Measurements from ENCODE around the gene KCNK5. TPM values are rescaled to one million over a fixed set of nuclear protein-coding genes. Genes with fewer than 3 reads are reported as not detected.

The KCNK5 gene
- total RNA-seq, 6 donors from 2014 or later: 8.9 to 34.6 (median 17.3) TPM

GRCh38 chr6:39193201-39193791 lies 36.0 kb downstream of the KCNK5 start:
- 63 to 79% methylated on average over 2 of the region's 2 CpGs for WGBS, 2 donors
- H3K27ac ChIP-seq: no peak overlapping the region
- ATAC-seq (ENCODE audit: low FRiP score in 2 of 2): no peak

GRCh38 chr6:39192736-39193135 lies 36.5 kb downstream of the KCNK5 start:
- DNase-seq: no peak
- WGBS, 2 donors: 66 to 72% methylated on average over 6 of the region's 6 CpGs
- Histone ChIP-seq H3K9me3 (no peaks in the 10 kb centered on the region), H3K27me3 (no peaks in the 10 kb centered on the region), H3K27ac (no peak overlapping the region), H3K4me3 (no peak overlapping the region), H3K36me3 (peaks cover 9 to 37% (median 23%) of the 10 kb centered on the region in 4 donors), H3K4me1 (peaks cover 0 to 24% (median 13%) of the 10 kb centered on the region in 4 donors)
- TF ChIP-seq POLR2AphosphoS5 (IDR thresholded peaks at IDR 0.05) (no peak), CTCF (IDR thresholded peaks at IDR 0.05) (no peak), EP300 (IDR thresholded peaks at IDR 0.05) (no peak), POLR2A (IDR thresholded peaks at IDR 0.05) (no peak)
- no peak for ATAC-seq (ENCODE audit: low FRiP score in 2 of 2)

More at GRCh38 chr6:39193201-39193791, 36.0 kb downstream of the KCNK5 start:
- TF ChIP-seq POLR2A (IDR thresholded peaks at IDR 0.05): no peak
- TF ChIP-seq POLR2AphosphoS5 (IDR thresholded peaks at IDR 0.05): no peak
- no peak for TF ChIP-seq EP300 (IDR thresholded peaks at IDR 0.05)
- no peak for TF ChIP-seq CTCF (IDR thresholded peaks at IDR 0.05)
- no peak for DNase-seq
- H3K36me3 ChIP-seq: peaks cover 9 to 37% (median 23%) of the 10 kb centered on the region in 4 donors
- no peak overlapping the region for H3K4me3 ChIP-seq
- H3K9me3 ChIP-seq: no peaks in the 10 kb centered on the region
- H3K4me1 ChIP-seq: peaks cover 0 to 20% (median 11%) of the 10 kb centered on the region in 4 donors
- no peaks in the 10 kb centered on the region for H3K27me3 ChIP-seq

GRCh38 chr6:39191236-39191930 lies 37.9 kb downstream of the KCNK5 start:
- WGBS, 2 donors: 87 to 92% methylated on average over 20 to 23 of the region's 23 CpGs
- H3K4me3 ChIP-seq: no peak overlapping the region
- H3K9me3 ChIP-seq: no peaks in the 10 kb centered on the region
- DNase-seq (peak in 1 of 2 donors; percentile 52), ATAC-seq (ENCODE audit: low FRiP score in 2 of 2) (no peak)
- H3K27me3 ChIP-seq: no peaks in the 10 kb centered on the region
- peaks cover 9 to 37% (median 23%) of the 10 kb centered on the region in 4 donors for H3K36me3 ChIP-seq
- H3K4me1 ChIP-seq: peaks cover 0 to 31% (median 16%) of the 10 kb centered on the region in 4 donors
- TF ChIP-seq POLR2A (IDR thresholded peaks at IDR 0.05): no peak
- TF ChIP-seq EP300 (IDR thresholded peaks at IDR 0.05): no peak
- no peak for TF ChIP-seq POLR2AphosphoS5 (IDR thresholded peaks at IDR 0.05)
- no peak for TF ChIP-seq CTCF (IDR thresholded peaks at IDR 0.05)
- peak overlapping the region in 1 of 4 donors; percentile 12 for H3K27ac ChIP-seq

GRCh38 chr6:39190545-39191235 lies 38.6 kb downstream of the KCNK5 start:
- ATAC-seq (ENCODE audit: low FRiP score in 2 of 2): no peak
- Histone ChIP-seq H3K9me3 (no peaks in the 10 kb centered on the region), H3K27ac (peak overlapping the region in 3 of 4 donors; percentile 5 to 61 (median 12)), H3K4me3 (no peak overlapping the region), H3K4me1 (peaks cover 0 to 34% (median 16%) of the 10 kb centered on the region in 4 donors), H3K36me3 (peaks cover 9 to 37% (median 23%) of the 10 kb centered on the region in 4 donors), H3K27me3 (no peaks in the 10 kb centered on the region)
- peak in 1 of 2 donors; percentile 59 for DNase-seq
- TF ChIP-seq POLR2AphosphoS5 (IDR thresholded peaks at IDR 0.05) (no peak), CTCF (IDR thresholded peaks at IDR 0.05) (no peak), EP300 (IDR thresholded peaks at IDR 0.05) (no peak), POLR2A (IDR thresholded peaks at IDR 0.05) (no peak)
- 90 to 92% methylated on average over 16 to 21 of the region's 21 CpGs for WGBS, 2 donors

Data from upper lobe of left lung (tissue), 6 donors.